Adrenal gland (tissue), 5 donors: ENCODE results near the gene RIPOR3.
A peak's percentile ranks its signal among the peaks of the same experiment; 100 is the strongest.

Experiments
- CTCF ChIP-seq, 6 experiments: fragments of 450-650 bp in 4 of 6; fragments of 200-600 bp in 2 of 6; sonication (generic) in 1 of 6; IDR thresholded peaks; 1 replicate in 5 of 6; 2 replicates in 1 of 6; pipeline versions ENCODE4 v1.5.1 to v1.8.0; 2016 to 2021; ENCODE audit warnings: antibody characterized with exemption in 6 of 6, mild to moderate bottlenecking in 2 of 6, moderate library complexity in 1 of 6
- POLR2A ChIP-seq, 2 donors: fragments of 450-650 bp; IDR thresholded peaks; one replicate each; pipeline ENCODE4 v1.6.1; 2017; ENCODE audit warnings: antibody characterized with exemption in 2 of 2, mild to moderate bottlenecking in 2 of 2, moderate library complexity in 1 of 2
- donor health status: DM: no; HTN: no; CAD: no.

GRCh38 chr20:50663095-50663821, 28.1 kb downstream of the RIPOR3 start:
- TF ChIP-seq CTCF (IDR thresholded peaks at IDR 0.05) (peak in 4 of 6 experiments; percentile 16 to 33 (median 26)), POLR2A (IDR thresholded peaks at IDR 0.05) (no peak)
